Measurements from ENCODE around the gene BRSK2. TPM values are rescaled to one million over a fixed set of nuclear protein-coding genes. Genes with fewer than 3 reads are reported as not detected.

Gene BRSK2
- total RNA-seq, 1 donor from 2014 or later = 49.2 TPM

- H3K9me3 Mint-ChIP-seq (ENCODE audit: low read depth) = no peaks in the 10 kb centered on the region
- no peak overlapping the region for H3K4me3 Mint-ChIP-seq (ENCODE audit: low read depth)
- peaks cover 12% of the 10 kb centered on the region for H3K27me3 Mint-ChIP-seq
- DNase-seq (ENCODE audit: low spot score, unreplicated experiment) = no peak
- peaks cover 26% of the 10 kb centered on the region for H3K4me1 Mint-ChIP-seq (ENCODE audit: low read depth)
- TF ChIP-seq CTCF (IDR thresholded peaks at IDR 0.05; ENCODE audit: unreplicated experiment) = no peak
- H3K27ac Mint-ChIP-seq = peak overlapping the region; percentile 77
- H3K36me3 Mint-ChIP-seq (ENCODE audit: insufficient read depth) = no peaks in the 10 kb centered on the region
Measured at GRCh38 chr11:1348146-1348795, 41.5 kb upstream of the BRSK2 start.

- TF ChIP-seq CTCF (IDR thresholded peaks at IDR 0.05; ENCODE audit: unreplicated experiment) = no peak
- peaks cover 10% of the 10 kb centered on the region for H3K27me3 Mint-ChIP-seq
- no peaks in the 10 kb centered on the region for H3K9me3 Mint-ChIP-seq (ENCODE audit: low read depth)
- H3K4me1 Mint-ChIP-seq (ENCODE audit: low read depth) = peaks cover 26% of the 10 kb centered on the region
- no peak overlapping the region for H3K4me3 Mint-ChIP-seq (ENCODE audit: low read depth)
- peak overlapping the region; percentile 77 for H3K27ac Mint-ChIP-seq
- no peaks in the 10 kb centered on the region for H3K36me3 Mint-ChIP-seq (ENCODE audit: insufficient read depth)
- no peak for DNase-seq (ENCODE audit: low spot score, unreplicated experiment)
Measured at GRCh38 chr11:1348796-1349326, 40.9 kb upstream of the BRSK2 start.

GRCh38 chr11:1349327-1350041, 40.2 kb upstream of the BRSK2 start:
- no peaks in the 10 kb centered on the region for H3K9me3 Mint-ChIP-seq (ENCODE audit: low read depth)
- H3K36me3 Mint-ChIP-seq (ENCODE audit: insufficient read depth) = no peaks in the 10 kb centered on the region
- H3K27ac Mint-ChIP-seq = no peak overlapping the region
- no peak for TF ChIP-seq CTCF (IDR thresholded peaks at IDR 0.05; ENCODE audit: unreplicated experiment)
- H3K4me3 Mint-ChIP-seq (ENCODE audit: low read depth) = no peak overlapping the region
- H3K4me1 Mint-ChIP-seq (ENCODE audit: low read depth) = peaks cover 26% of the 10 kb centered on the region
- no peak for DNase-seq (ENCODE audit: low spot score, unreplicated experiment)
- peaks cover 5% of the 10 kb centered on the region for H3K27me3 Mint-ChIP-seq

- no peaks in the 10 kb centered on the region for H3K9me3 Mint-ChIP-seq (ENCODE audit: low read depth)
- no peak for TF ChIP-seq CTCF (IDR thresholded peaks at IDR 0.05; ENCODE audit: unreplicated experiment)
- no peak overlapping the region for H3K4me3 Mint-ChIP-seq (ENCODE audit: low read depth)
- H3K27ac Mint-ChIP-seq = no peak overlapping the region
- H3K36me3 Mint-ChIP-seq (ENCODE audit: insufficient read depth) = no peaks in the 10 kb centered on the region
- H3K27me3 Mint-ChIP-seq = peaks cover 6% of the 10 kb centered on the region
- peaks cover 28% of the 10 kb centered on the region for H3K4me1 Mint-ChIP-seq (ENCODE audit: low read depth)
- DNase-seq (ENCODE audit: low spot score, unreplicated experiment) = no peak
Measured at GRCh38 chr11:1350086-1350725, 39.5 kb upstream of the BRSK2 start.

- H3K27ac Mint-ChIP-seq = peak overlapping the region; percentile 98
- DNase-seq (ENCODE audit: low spot score, unreplicated experiment) = no peak
- no peak for TF ChIP-seq CTCF (IDR thresholded peaks at IDR 0.05; ENCODE audit: unreplicated experiment)
- H3K27me3 Mint-ChIP-seq = peaks cover 8% of the 10 kb centered on the region
- no peak overlapping the region for H3K4me3 Mint-ChIP-seq (ENCODE audit: low read depth)
- H3K9me3 Mint-ChIP-seq (ENCODE audit: low read depth) = no peaks in the 10 kb centered on the region
- H3K36me3 Mint-ChIP-seq (ENCODE audit: insufficient read depth) = no peaks in the 10 kb centered on the region
- H3K4me1 Mint-ChIP-seq (ENCODE audit: low read depth) = peaks cover 34% of the 10 kb centered on the region
Measured at GRCh38 chr11:1351278-1351937, 38.3 kb upstream of the BRSK2 start.

Measured in progenitor cell of endocrine pancreas (in vitro differentiated cells).